Sigmoid colon (tissue), 7 donors: ENCODE data around the gene THRB. TPM values are rescaled to one million over a fixed set of nuclear protein-coding genes. Genes with fewer than 3 reads are reported as not detected.

Experiments used
- DNase-seq: peaks from one replicate; pipeline ENCODE4 v3.0.0-alpha.2; 2019
- H3K27ac ChIP-seq, 4 donors: fragments of 200-600 bp; sonication (generic); one replicate each; pipeline ENCODE4 v1.5.1; 2016 to 2019; ENCODE audit warnings: mild to moderate bottlenecking in 1 of 4
- H3K27me3 ChIP-seq, 3 donors: fragments of 200-600 bp; sonication (generic); one replicate each; pipeline ENCODE4 v1.5.1; 2019; ENCODE audit warnings: mild to moderate bottlenecking in 1 of 3
- H3K36me3 ChIP-seq, 4 donors: fragments of 200-600 bp; sonication (generic); one replicate each; pipeline ENCODE4 v1.5.1; 2016 to 2019
- H3K4me1 ChIP-seq, 4 donors: fragments of 200-600 bp; sonication (generic); one replicate each; pipeline ENCODE4 v1.5.1; 2017 to 2019
- H3K4me3 ChIP-seq, 4 donors: fragments of 200-600 bp; sonication (generic); one replicate each; pipeline ENCODE4 v1.5.1; 2017 to 2019; ENCODE audit warnings: mild to moderate bottlenecking in 2 of 4, moderate library complexity in 1 of 4
- H3K9me3 ChIP-seq, 4 donors: fragments of 200-600 bp in 3 of 4; sonication (generic) in 3 of 4; one replicate each; pipeline versions ENCODE4 v1.5.1 to v1.6.1; 2013 to 2019
- CTCF ChIP-seq, 4 experiments: fragments of 450-650 bp in 3 of 4; fragments of 200-600 bp in 1 of 4; IDR thresholded peaks; one replicate each; pipeline ENCODE4 v1.5.1; 2016 to 2019; ENCODE audit warnings: antibody characterized with exemption in 4 of 4, mild to moderate bottlenecking in 3 of 4, moderate library complexity in 2 of 4
- EP300 ChIP-seq, 4 donors: sonication (generic); formaldehyde crosslinking; IDR thresholded peaks; one replicate each; pipeline ENCODE4 v1.6.1; 2017; ENCODE audit warnings: antibody characterized with exemption in 4 of 4
- POLR2A ChIP-seq, 2 donors: fragments of 450-650 bp; IDR thresholded peaks; one replicate each; pipeline ENCODE4 v1.6.1; 2016; ENCODE audit warnings: antibody characterized with exemption in 2 of 2, mild to moderate bottlenecking in 2 of 2, moderate library complexity in 2 of 2
- POLR2AphosphoS5 ChIP-seq, 4 donors: sonication (generic); formaldehyde crosslinking; IDR thresholded peaks; one replicate each; pipeline ENCODE4 v1.6.1; 2017; ENCODE audit warnings: antibody characterized with exemption in 4 of 4
- WGBS, 2 donors: extraction: QIAGEN DNeasy Blood & Tissue Kit; methylation state at CpG; one replicate each; pipeline ENCODE4 v1.1.7; 2013; 5-methylcytosine and 5-hydroxymethylcytosine counted together
- intact Hi-C: fragments of 100-400 bp; cut with DNase I; formaldehyde crosslinking; loops from one replicate; pipeline ENCODE4 v1.15.1; 2023
- polyA plus RNA-seq, 3 donors: library from polyadenylated mRNA; stranded (reverse); fragments of 200-250 nt; gene quantifications; one replicate each; pipeline ENCODE4 v1.2.3, GENCODE V29; 2013
- total RNA-seq, 4 donors: library from RNA; depleted of rRNA; stranded (reverse); fragments of >200 nt; gene quantifications; one replicate each; pipeline ENCODE4 v1.1.0, GENCODE V29; 2016
- donor health status: healthy with polysubstance abuse.
- donor health status: Bipolar disorder and iron deficiency.
- donor health status: healthy.

The THRB gene
- total and polyA plus RNA-seq, 7 donors = 7.2 to 49.5 (median 29.7) TPM

- intact Hi-C loops = no loop called here
- no peak overlapping the region for H3K27ac ChIP-seq
These were observed 14.8 kb downstream of the THRB start for GRCh38 chr3:24479816-24480215.

DNA sequence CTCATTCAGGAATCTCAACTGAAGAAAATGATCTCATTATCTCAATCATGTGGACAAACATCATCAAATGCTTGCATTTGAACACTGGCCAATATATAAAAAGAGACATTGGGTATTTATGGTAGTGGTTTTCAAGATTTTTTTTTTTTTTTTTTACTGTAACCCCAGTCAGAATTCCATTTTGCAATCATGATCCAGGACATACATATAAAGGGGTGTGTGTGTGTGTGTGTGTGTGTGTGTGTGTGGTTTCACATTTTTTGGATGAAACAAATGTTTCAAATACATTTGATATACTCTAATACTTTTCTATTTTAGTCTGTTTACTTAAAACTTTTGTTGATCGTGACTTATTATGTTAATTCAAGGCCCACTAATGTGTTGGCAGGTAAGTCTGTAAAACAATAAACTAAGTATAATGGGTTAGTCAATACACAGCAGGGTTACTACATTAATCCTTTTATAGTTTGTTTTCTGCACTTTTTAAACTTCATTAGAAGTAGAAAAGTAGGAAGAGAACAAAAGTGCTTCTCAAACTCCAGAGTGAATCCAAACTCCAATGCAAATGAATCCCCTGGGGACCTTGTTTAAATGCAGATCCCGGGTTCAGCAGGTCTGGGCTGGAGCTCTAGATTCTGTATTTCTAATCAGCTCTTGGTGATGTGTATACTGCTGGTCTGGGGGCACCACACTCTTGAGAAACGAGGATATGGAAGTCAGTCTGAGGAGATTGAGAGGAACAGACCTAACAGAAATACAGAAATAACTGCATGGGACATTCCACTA is 17.6 kb downstream of the THRB start:
- Histone ChIP-seq H3K9me3 (no peaks in the 10 kb centered on the region), H3K36me3 (no peaks in the 10 kb centered on the region), H3K27ac (peak overlapping the region in 1 of 4 donors; percentile 25), H3K4me1 (peaks cover 0 to 48% (median 39%) of the 10 kb centered on the region in 4 donors), H3K27me3 (no peaks in the 10 kb centered on the region), H3K4me3 (no peak overlapping the region)
- TF ChIP-seq POLR2AphosphoS5 (IDR thresholded peaks at IDR 0.05) (no peak), CTCF (IDR thresholded peaks at IDR 0.05) (no peak), EP300 (IDR thresholded peaks at IDR 0.05) (no peak), POLR2A (IDR thresholded peaks at IDR 0.05) (no peak)
- 65 to 69% methylated on average over 3 of the region's 3 CpGs for WGBS, 2 donors
- no peak for DNase-seq
- intact Hi-C loops = no loop called here

More at GRCh38 chr3:24479816-24480215, 14.8 kb downstream of the THRB start:
- Histone ChIP-seq H3K27me3 (no peaks in the 10 kb centered on the region), H3K4me1 (peaks cover 0 to 53% (median 37%) of the 10 kb centered on the region in 4 donors), H3K4me3 (no peak overlapping the region), H3K36me3 (no peaks in the 10 kb centered on the region), H3K9me3 (no peaks in the 10 kb centered on the region)
- DNase-seq = no peak
- TF ChIP-seq EP300 (IDR thresholded peaks at IDR 0.05) (no peak), POLR2A (IDR thresholded peaks at IDR 0.05) (no peak), CTCF (IDR thresholded peaks at IDR 0.05) (no peak), POLR2AphosphoS5 (IDR thresholded peaks at IDR 0.05) (no peak)

DNA sequence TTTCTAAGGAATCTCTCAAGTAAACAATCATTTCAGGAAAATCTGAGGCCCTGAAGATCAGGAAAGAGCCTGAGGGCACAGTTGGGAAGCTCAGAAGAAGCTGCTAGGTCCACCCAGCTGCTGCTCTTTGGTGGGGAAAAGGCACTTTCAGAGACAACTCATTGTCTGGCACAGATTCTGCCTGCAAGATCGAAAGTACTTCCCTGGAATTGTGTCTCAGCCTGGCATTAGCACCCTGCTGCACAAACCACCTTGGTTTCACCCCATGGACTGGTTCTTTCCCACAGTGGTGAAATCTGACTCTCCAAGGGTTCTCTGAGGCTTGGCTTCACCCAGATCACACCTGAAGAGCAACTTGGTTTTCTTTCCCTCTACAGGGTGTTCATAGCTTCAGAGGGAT is 18.7 kb downstream of the THRB start:
- H3K4me3 ChIP-seq = no peak overlapping the region
- no peaks in the 10 kb centered on the region for H3K36me3 ChIP-seq
- H3K27me3 ChIP-seq = no peaks in the 10 kb centered on the region
- intact Hi-C loops = no loop called here
- no peak overlapping the region for H3K27ac ChIP-seq
- peaks cover 0 to 48% (median 36%) of the 10 kb centered on the region in 4 donors for H3K4me1 ChIP-seq
- DNase-seq = no peak
- TF ChIP-seq POLR2AphosphoS5 (IDR thresholded peaks at IDR 0.05) = no peak
- TF ChIP-seq EP300 (IDR thresholded peaks at IDR 0.05) = no peak
- no peak for TF ChIP-seq POLR2A (IDR thresholded peaks at IDR 0.05)
- no peaks in the 10 kb centered on the region for H3K9me3 ChIP-seq
- 39 to 73% methylated on average over 1 of the region's 1 CpG for WGBS, 2 donors

DNA sequence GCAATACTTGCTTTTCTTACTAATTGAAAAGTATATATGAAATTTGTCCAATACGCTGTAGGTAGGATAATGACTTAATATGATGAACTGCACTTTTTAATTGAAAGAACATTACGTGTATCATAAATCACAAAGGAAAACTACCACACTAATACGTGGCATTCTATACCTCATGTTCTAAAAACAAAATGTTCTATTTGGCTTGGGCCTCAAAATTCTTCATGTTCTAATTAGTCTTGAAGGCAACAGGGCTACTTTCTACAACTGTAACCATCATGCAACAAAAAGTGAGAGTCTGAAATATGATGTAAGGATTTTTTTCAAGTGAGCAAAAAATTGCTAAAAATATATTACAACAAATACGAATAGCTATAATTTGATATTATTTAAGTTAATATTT is 19.8 kb downstream of the THRB start:
- Histone ChIP-seq H3K27me3 (no peaks in the 10 kb centered on the region), H3K4me3 (no peak overlapping the region), H3K27ac (no peak overlapping the region), H3K4me1 (peaks cover 0 to 48% (median 36%) of the 10 kb centered on the region in 4 donors), H3K9me3 (no peaks in the 10 kb centered on the region), H3K36me3 (no peaks in the 10 kb centered on the region)
- no peak for TF ChIP-seq EP300 (IDR thresholded peaks at IDR 0.05)
- no peak for TF ChIP-seq CTCF (IDR thresholded peaks at IDR 0.05)
- DNase-seq = no peak
- intact Hi-C loops = no loop called here
- WGBS, 2 donors = 92 to 93% methylated on average over 4 of the region's 4 CpGs

GRCh38 chr3:24472358-24472757 is 22.3 kb downstream of the THRB start:
- TF ChIP-seq CTCF (IDR thresholded peaks at IDR 0.05) = no peak
- no peak for TF ChIP-seq POLR2AphosphoS5 (IDR thresholded peaks at IDR 0.05)
- TF ChIP-seq EP300 (IDR thresholded peaks at IDR 0.05) = no peak
- TF ChIP-seq POLR2A (IDR thresholded peaks at IDR 0.05) = no peak
- no peaks in the 10 kb centered on the region for H3K27me3 ChIP-seq
- no peak for DNase-seq
- no peak overlapping the region for H3K4me3 ChIP-seq
- WGBS, 2 donors = 91 to 97% methylated on average over 1 of the region's 1 CpG
- peaks cover 0 to 36% (median 27%) of the 10 kb centered on the region in 4 donors for H3K4me1 ChIP-seq
- H3K36me3 ChIP-seq = no peaks in the 10 kb centered on the region
- intact Hi-C loops = no loop called here
- no peaks in the 10 kb centered on the region for H3K9me3 ChIP-seq
- H3K27ac ChIP-seq = no peak overlapping the region
